Suprapubic skin (tissue), 4 donors: ENCODE measurements around the gene ATF7. TPM values are rescaled to one million over a fixed set of nuclear protein-coding genes. Genes with fewer than 3 reads are reported as not detected.
A peak's percentile ranks its signal among the peaks of the same experiment; 100 is the strongest.
"Not testable (repeated sequence)": the region's sequence is repeated elsewhere in the genome, so short reads cannot be mapped to it uniquely, and the experiment has no call there.

Experiments
- DNase-seq, 2 donors: peaks; one replicate each; pipeline ENCODE4 v3.0.0-alpha.2; 2019; ENCODE audit warnings: low spot score in 2 of 2
- H3K27ac ChIP-seq: fragments of 200-600 bp; sonication (generic); one replicate; pipeline ENCODE4 v1.5.1; 2019
- H3K27me3 ChIP-seq: fragments of 200-600 bp; sonication (generic); one replicate; pipeline ENCODE4 v1.5.1; 2019
- H3K36me3 ChIP-seq: fragments of 200-600 bp; sonication (generic); one replicate; pipeline ENCODE4 v1.5.1; 2019
- H3K4me1 ChIP-seq: fragments of 200-600 bp; sonication (generic); one replicate; pipeline ENCODE4 v1.5.1; 2019
- H3K4me3 ChIP-seq: fragments of 200-600 bp; sonication (generic); one replicate; pipeline ENCODE4 v1.5.1; 2019; ENCODE audit warnings: mild to moderate bottlenecking
- H3K9me3 ChIP-seq: fragments of 200-600 bp; sonication (generic); one replicate; pipeline ENCODE4 v1.5.1; 2019
- CTCF ChIP-seq, 2 donors: fragments of 200-600 bp in 1 of 2; fragments of 450-650 bp in 1 of 2; sonication (generic) in 1 of 2; IDR thresholded peaks; one replicate each; pipeline ENCODE4 v1.5.1; 2016 to 2019; ENCODE audit warnings: antibody characterized with exemption in 2 of 2, mild to moderate bottlenecking in 1 of 2, moderate library complexity in 1 of 2
- EP300 ChIP-seq: sonication (generic); formaldehyde crosslinking; IDR thresholded peaks from one replicate; pipeline ENCODE4 v1.6.1; 2017; ENCODE audit warnings: antibody characterized with exemption
- POLR2A ChIP-seq, 2 donors: fragments of 450-650 bp; IDR thresholded peaks; one replicate each; pipeline ENCODE4 v1.6.1; 2017; ENCODE audit warnings: antibody characterized with exemption in 2 of 2, mild to moderate bottlenecking in 2 of 2, moderate library complexity in 2 of 2
- POLR2AphosphoS5 ChIP-seq, 3 donors: sonication (generic); formaldehyde crosslinking; IDR thresholded peaks; one replicate each; pipeline ENCODE4 v1.6.1; 2017; ENCODE audit warnings: antibody characterized with exemption in 3 of 3
- WGBS: methylation state at CpG from one replicate; pipeline ENCODE4 v1.1.5; 2018; 5-methylcytosine and 5-hydroxymethylcytosine counted together
- total RNA-seq, 4 donors: library from RNA; depleted of rRNA; stranded (reverse); fragments of >200 nt; gene quantifications; one replicate each; pipeline ENCODE4 v1.1.0, GENCODE V29; 2016

ATF7 gene
- total RNA-seq, 4 donors from 2014 or later = 26.7 to 60.7 (median 40.5) TPM

- H3K4me1 ChIP-seq = peaks cover 22% of the 10 kb centered on the region
Measured at GRCh38 chr12:53613821-53614220, 12.4 kb downstream of the ATF7 start.

GRCh38 chr12:53612978-53613377 lies 13.2 kb downstream of the ATF7 start:
- no peak for DNase-seq
- Histone ChIP-seq H3K27ac (no peak overlapping the region), H3K36me3 (no peaks in the 10 kb centered on the region), H3K4me1 (peaks cover 19% of the 10 kb centered on the region), H3K27me3 (no peaks in the 10 kb centered on the region), H3K4me3 (no peak overlapping the region), H3K9me3 (no peaks in the 10 kb centered on the region)
- 67% methylated on average over 2 of the region's 2 CpGs for WGBS
- TF ChIP-seq EP300 (no peak), CTCF (IDR thresholded peaks at IDR 0.05) (no peak), POLR2A (IDR thresholded peaks at IDR 0.05) (no peak), POLR2AphosphoS5 (IDR thresholded peaks at IDR 0.05) (no peak)

More at GRCh38 chr12:53613821-53614220, 12.4 kb downstream of the ATF7 start:
- Histone ChIP-seq H3K9me3 (no peaks in the 10 kb centered on the region), H3K27ac (no peak overlapping the region), H3K4me3 (no peak overlapping the region), H3K36me3 (no peaks in the 10 kb centered on the region), H3K27me3 (no peaks in the 10 kb centered on the region)
- 42% methylated on average over 1 of the region's 1 CpG for WGBS
- DNase-seq = no peak
- no peak for TF ChIP-seq CTCF (IDR thresholded peaks at IDR 0.05)
- no peak for TF ChIP-seq POLR2A (IDR thresholded peaks at IDR 0.05)
- TF ChIP-seq EP300 = no peak
- TF ChIP-seq POLR2AphosphoS5 (IDR thresholded peaks at IDR 0.05) = no peak

DNA sequence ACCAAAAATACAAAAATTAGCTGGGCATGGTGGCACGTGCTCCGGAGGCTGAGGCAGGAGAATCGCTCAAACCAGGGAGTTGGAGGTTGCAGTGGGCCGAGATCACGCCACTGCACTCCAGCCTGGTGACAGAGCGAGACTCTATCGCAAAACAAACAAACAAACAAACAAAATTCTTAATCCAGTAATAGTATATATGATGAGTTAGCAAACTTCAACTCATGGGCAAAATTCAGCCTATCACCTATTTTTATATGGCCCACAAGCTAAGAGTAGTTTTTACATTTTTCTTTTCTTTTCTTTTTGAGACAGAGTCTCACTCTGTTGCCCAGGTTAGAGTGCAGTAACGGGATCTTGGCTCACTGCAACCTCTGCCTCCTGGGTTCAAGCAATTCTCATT lies 14.9 kb downstream of the ATF7 start:
- no peaks in the 10 kb centered on the region for H3K36me3 ChIP-seq
- DNase-seq = no peak
- WGBS = 96% methylated on average over 8 of the region's 8 CpGs

GRCh38 chr12:53606688-53607087 lies 19.5 kb downstream of the ATF7 start:
- not testable (repeated sequence) for H3K9me3 ChIP-seq, H3K36me3 ChIP-seq, H3K4me3 ChIP-seq, H3K27ac ChIP-seq, DNase-seq, H3K27me3 ChIP-seq
- 99% methylated on average over 5 of the region's 5 CpGs for WGBS
- H3K4me1 ChIP-seq = peaks cover 28% of the 10 kb centered on the region

More for the DNA sequence above, 14.9 kb downstream of the ATF7 start:
- H3K27me3 ChIP-seq = no peaks in the 10 kb centered on the region
- H3K4me1 ChIP-seq = peaks cover 19% of the 10 kb centered on the region
- no peaks in the 10 kb centered on the region for H3K9me3 ChIP-seq
- no peak overlapping the region for H3K4me3 ChIP-seq
- TF ChIP-seq POLR2A (IDR thresholded peaks at IDR 0.05) (no peak), EP300 (no peak), POLR2AphosphoS5 (IDR thresholded peaks at IDR 0.05) (no peak), CTCF (IDR thresholded peaks at IDR 0.05) (no peak)
- H3K27ac ChIP-seq = no peak overlapping the region

DNA sequence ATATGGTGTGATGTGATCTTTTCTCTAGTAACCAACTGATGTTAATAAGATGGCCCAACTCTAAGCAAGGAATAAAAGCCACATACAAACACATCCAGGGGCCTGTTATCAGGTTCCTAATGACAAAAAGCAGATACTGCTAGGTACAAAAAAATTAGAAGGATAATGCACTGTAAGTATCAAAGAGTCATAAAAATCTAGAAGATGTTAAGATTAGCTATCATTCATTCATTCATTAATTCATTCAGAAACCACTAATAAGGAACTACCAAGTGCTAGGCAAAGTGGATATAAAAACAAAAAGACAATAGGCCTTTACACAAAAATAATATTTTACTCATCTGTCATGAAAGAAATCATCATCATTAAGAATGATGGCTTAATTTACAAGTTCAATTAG lies 21.6 kb downstream of the ATF7 start:
- no peak for TF ChIP-seq POLR2A (IDR thresholded peaks at IDR 0.05)
- no peak for TF ChIP-seq CTCF (IDR thresholded peaks at IDR 0.05)
- H3K9me3 ChIP-seq = no peaks in the 10 kb centered on the region
- no peak overlapping the region for H3K27ac ChIP-seq
- peaks cover 6% of the 10 kb centered on the region for H3K36me3 ChIP-seq
- H3K4me1 ChIP-seq = peaks cover 35% of the 10 kb centered on the region
- no peaks in the 10 kb centered on the region for H3K27me3 ChIP-seq
- no peak overlapping the region for H3K4me3 ChIP-seq
- no peak for DNase-seq

- Histone ChIP-seq H3K36me3 (peaks cover 6% of the 10 kb centered on the region), H3K27me3 (no peaks in the 10 kb centered on the region), H3K27ac (peak overlapping the region; percentile 29), H3K4me3 (no peak overlapping the region), H3K9me3 (no peaks in the 10 kb centered on the region), H3K4me1 (peaks cover 35% of the 10 kb centered on the region)
- no peak for DNase-seq
- TF ChIP-seq CTCF (IDR thresholded peaks at IDR 0.05) (no peak), POLR2AphosphoS5 (IDR thresholded peaks at IDR 0.05) (no peak), POLR2A (IDR thresholded peaks at IDR 0.05) (no peak), EP300 (no peak)
Measured at GRCh38 chr12:53603804-53604203, 22.4 kb downstream of the ATF7 start.
